Type B pancreatic cell (in vitro differentiated cells): ENCODE results near the gene CD274. TPM values are rescaled to one million over a fixed set of nuclear protein-coding genes. Genes with fewer than 3 reads are reported as not detected.
A peak's percentile ranks its signal among the peaks of the same experiment; 100 is the strongest.
"Not testable (repeated sequence)": the region's sequence is repeated elsewhere in the genome, so short reads cannot be mapped to it uniquely, and the experiment has no call there.

ENCODE experiments used
- DNase-seq: peaks from one replicate; pipeline ENCODE4 v3.0.0; 2021; ENCODE audit warnings: mixed read lengths; ENCODE audit not compliant: unreplicated experiment; ENCODE audit errors: extremely low spot score
- H3K27ac Mint-ChIP-seq: 2 replicates; pipeline ENCODE4 v1.8.0; 2021; ENCODE audit warnings: mild to moderate bottlenecking, mixed read lengths
- H3K27me3 Mint-ChIP-seq: 2 replicates; pipeline ENCODE4 v1.8.0; 2021; ENCODE audit warnings: mixed read lengths
- H3K36me3 Mint-ChIP-seq: 2 replicates; pipeline ENCODE4 v1.8.0; 2021; ENCODE audit warnings: mixed read lengths
- H3K4me1 Mint-ChIP-seq: one replicate; pipeline ENCODE4 v1.8.0; 2021; ENCODE audit warnings: mixed read lengths; ENCODE audit not compliant: unreplicated experiment
- H3K4me3 Mint-ChIP-seq: 2 replicates; pipeline ENCODE4 v1.8.0; 2021; ENCODE audit warnings: mild to moderate bottlenecking, mixed read lengths
- H3K9me3 Mint-ChIP-seq: 2 replicates; pipeline ENCODE4 v1.8.0; 2021; ENCODE audit warnings: mixed read lengths
- total RNA-seq: library from RNA; stranded (reverse); gene quantifications from 2 replicates; pipeline ENCODE4 v1.2.1, GENCODE V29; 2021; ENCODE audit warnings: low replicate concordance
- TF ChIP-seq, protein P1 (sequence below): fragments of 200-600 bp; sonication (generic); conservative IDR thresholded peaks from 2 replicates; pipeline ENCODE4 v1.5.0; 2021; ENCODE audit warnings: antibody characterized with exemption, mild to moderate bottlenecking

CD274 gene
- total RNA-seq, 1 donor from 2014 or later, result 1.2 TPM

- Mint-ChIP-seq H3K4me1 (peaks cover 20% of the 10 kb centered on the region), H3K27ac (peak overlapping the region; percentile 96), H3K27me3 (no peaks in the 10 kb centered on the region), H3K36me3 (peaks cover 7% of the 10 kb centered on the region), H3K9me3 (peaks cover 4% of the 10 kb centered on the region), H3K4me3 (peak overlapping the region; percentile 75)
- TF ChIP-seq, protein P1, sequence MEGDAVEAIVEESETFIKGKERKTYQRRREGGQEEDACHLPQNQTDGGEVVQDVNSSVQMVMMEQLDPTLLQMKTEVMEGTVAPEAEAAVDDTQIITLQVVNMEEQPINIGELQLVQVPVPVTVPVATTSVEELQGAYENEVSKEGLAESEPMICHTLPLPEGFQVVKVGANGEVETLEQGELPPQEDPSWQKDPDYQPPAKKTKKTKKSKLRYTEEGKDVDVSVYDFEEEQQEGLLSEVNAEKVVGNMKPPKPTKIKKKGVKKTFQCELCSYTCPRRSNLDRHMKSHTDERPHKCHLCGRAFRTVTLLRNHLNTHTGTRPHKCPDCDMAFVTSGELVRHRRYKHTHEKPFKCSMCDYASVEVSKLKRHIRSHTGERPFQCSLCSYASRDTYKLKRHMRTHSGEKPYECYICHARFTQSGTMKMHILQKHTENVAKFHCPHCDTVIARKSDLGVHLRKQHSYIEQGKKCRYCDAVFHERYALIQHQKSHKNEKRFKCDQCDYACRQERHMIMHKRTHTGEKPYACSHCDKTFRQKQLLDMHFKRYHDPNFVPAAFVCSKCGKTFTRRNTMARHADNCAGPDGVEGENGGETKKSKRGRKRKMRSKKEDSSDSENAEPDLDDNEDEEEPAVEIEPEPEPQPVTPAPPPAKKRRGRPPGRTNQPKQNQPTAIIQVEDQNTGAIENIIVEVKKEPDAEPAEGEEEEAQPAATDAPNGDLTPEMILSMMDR, result no peak
- no peak for DNase-seq
These were observed 9.3 kb upstream of the CD274 start for GRCh38 chr9:5441043-5441442.

DNA sequence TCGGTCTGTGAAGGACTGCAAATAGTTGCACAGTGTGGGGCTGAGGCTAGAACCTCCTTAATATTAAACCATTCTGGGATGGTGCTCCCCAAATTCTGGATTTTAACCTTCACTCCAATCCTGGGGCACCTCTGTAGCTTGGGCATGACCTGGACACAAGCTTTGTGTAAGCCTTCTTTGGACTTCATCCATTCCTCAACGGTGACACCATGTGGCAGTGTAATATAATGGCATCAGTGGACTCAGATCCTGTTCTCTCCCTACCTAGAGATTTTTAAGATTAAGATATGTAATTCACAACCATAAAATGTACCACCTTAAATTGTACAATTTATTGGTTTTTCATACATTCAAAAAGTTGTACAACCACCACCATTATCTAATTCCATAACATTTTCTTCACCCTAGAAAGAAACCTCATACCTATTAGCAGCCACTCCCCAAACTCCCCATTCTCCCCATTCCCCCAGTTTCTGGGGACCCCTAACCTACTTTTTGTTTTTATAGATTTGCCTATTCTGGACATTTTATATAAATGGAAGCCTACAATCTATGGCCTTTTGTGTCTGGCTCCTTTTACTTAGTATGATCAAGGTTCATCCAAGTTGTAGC is 7.8 kb upstream of the CD274 start:
- Mint-ChIP-seq H3K4me3 (no peak overlapping the region), H3K27me3 (no peaks in the 10 kb centered on the region), H3K4me1 (peaks cover 7% of the 10 kb centered on the region), H3K36me3 (no peaks in the 10 kb centered on the region), H3K9me3 (peaks cover 10% of the 10 kb centered on the region), H3K27ac (peak overlapping the region; percentile 10)
- DNase-seq, result no peak
- TF ChIP-seq, protein P1, result peak; percentile 71

DNA sequence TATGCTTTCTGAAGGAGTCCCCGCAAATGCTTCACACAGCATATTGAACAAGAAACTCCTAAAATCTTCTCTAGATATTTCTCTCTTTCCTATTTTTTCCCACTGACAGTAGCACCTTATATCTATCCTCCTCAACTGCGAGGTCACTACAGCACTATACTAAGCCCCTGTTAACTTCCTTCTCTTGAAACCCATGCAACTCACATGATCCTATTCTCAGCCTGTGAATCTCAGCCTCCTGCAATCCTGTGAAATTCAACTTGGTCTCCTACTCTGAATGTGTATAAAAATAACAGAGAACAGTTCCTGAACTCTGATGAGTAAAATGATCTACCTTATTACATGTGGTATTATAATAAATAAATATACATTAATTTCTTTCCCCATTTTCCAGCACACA is 6.5 kb upstream of the CD274 start:
- Mint-ChIP-seq H3K36me3 (no peaks in the 10 kb centered on the region), H3K27ac (no peak overlapping the region), H3K27me3 (no peaks in the 10 kb centered on the region), H3K9me3 (peaks cover 6% of the 10 kb centered on the region), H3K4me1 (no peaks in the 10 kb centered on the region), H3K4me3 (no peak overlapping the region)
- DNase-seq, result no peak
- TF ChIP-seq, protein P1, result no peak

- H3K9me3 Mint-ChIP-seq, H3K27me3 Mint-ChIP-seq, H3K36me3 Mint-ChIP-seq, DNase-seq, H3K27ac Mint-ChIP-seq, H3K4me1 Mint-ChIP-seq, H3K4me3 Mint-ChIP-seq: not testable (repeated sequence)
These were observed 5.2 kb upstream of the CD274 start for GRCh38 chr9:5445096-5445495.

- no peak overlapping the region for H3K4me3 Mint-ChIP-seq
- TF ChIP-seq, protein P1, result no peak
- no peaks in the 10 kb centered on the region for H3K27me3 Mint-ChIP-seq
These were observed 4.5 kb upstream of the CD274 start for GRCh38 chr9:5445886-5446285.

GRCh38 chr9:5446451-5447236 is 3.7 kb upstream of the CD274 start:
- peak overlapping the region; percentile 48 for H3K27ac Mint-ChIP-seq
- no peak for DNase-seq
- peaks cover 6% of the 10 kb centered on the region for H3K4me1 Mint-ChIP-seq
- no peak overlapping the region for H3K4me3 Mint-ChIP-seq
- no peaks in the 10 kb centered on the region for H3K27me3 Mint-ChIP-seq
- H3K9me3 Mint-ChIP-seq, result peaks cover 6% of the 10 kb centered on the region
- TF ChIP-seq, protein P1, result no peak
- H3K36me3 Mint-ChIP-seq, result no peaks in the 10 kb centered on the region

More at GRCh38 chr9:5445886-5446285, 4.5 kb upstream of the CD274 start:
- DNase-seq, result no peak
- peaks cover 6% of the 10 kb centered on the region for H3K9me3 Mint-ChIP-seq
- H3K27ac Mint-ChIP-seq, result no peak overlapping the region
- peaks cover 6% of the 10 kb centered on the region for H3K4me1 Mint-ChIP-seq
- H3K36me3 Mint-ChIP-seq, result no peaks in the 10 kb centered on the region
